Measurements from ENCODE around the gene MEA1. TPM values are rescaled to one million over a fixed set of nuclear protein-coding genes. Genes with fewer than 3 reads are reported as not detected.

MEA1 gene
- total RNA-seq, 1 experiment from 2014 or later = 91.0 TPM

GRCh38 chr6:42973926-42974325 is 39.8 kb downstream of the MEA1 start:
- no peak for DNase-seq (ENCODE audit: low spot score)

GRCh38 chr6:42971746-42972327 is 41.9 kb downstream of the MEA1 start:
- no peak for DNase-seq (ENCODE audit: low spot score)

- peak; percentile 38 for DNase-seq (ENCODE audit: low spot score)
These were observed 42.7 kb downstream of the MEA1 start for GRCh38 chr6:42970871-42971612.

DNA sequence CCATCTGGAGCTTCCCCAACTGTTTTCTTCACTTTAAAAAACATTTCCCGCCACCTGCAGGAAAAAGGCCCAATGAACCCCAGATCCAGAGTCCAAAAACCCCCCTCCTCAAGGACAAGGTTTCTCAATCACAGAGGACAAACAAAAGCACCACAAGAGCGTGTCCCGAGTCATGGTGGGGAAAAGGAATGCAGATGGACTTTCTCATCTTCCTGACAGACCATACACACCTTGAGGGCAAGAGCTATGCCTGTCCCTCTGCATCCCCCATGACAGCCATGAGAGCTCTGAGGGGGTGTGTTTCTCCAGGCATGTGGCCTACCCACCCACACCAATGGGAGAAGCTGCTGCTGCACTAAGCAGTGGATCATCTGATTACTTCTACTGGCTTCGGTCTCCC is 43.8 kb downstream of the MEA1 start:
- DNase-seq (ENCODE audit: low spot score) = no peak

DNA sequence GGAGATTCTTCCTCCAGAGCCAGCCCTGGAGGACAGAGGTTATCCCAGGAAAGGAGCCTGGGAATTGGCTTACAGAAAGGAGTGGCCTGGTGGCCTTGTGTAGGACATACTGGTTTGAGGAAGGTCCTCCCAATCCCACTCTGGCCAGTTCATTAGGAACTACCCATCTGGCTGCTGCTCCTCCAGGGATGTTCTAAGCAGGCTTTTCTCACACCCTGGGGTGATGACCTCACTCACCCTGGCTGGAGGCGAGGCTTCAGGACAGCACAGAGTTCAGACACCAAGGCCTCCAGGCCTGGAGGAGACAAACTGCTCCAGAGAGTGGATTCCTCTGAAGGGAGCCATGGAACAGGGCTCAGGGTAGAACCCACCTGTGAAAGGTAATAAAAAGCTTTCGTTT is 44.3 kb downstream of the MEA1 start:
- no peak for DNase-seq (ENCODE audit: low spot score)

DNA sequence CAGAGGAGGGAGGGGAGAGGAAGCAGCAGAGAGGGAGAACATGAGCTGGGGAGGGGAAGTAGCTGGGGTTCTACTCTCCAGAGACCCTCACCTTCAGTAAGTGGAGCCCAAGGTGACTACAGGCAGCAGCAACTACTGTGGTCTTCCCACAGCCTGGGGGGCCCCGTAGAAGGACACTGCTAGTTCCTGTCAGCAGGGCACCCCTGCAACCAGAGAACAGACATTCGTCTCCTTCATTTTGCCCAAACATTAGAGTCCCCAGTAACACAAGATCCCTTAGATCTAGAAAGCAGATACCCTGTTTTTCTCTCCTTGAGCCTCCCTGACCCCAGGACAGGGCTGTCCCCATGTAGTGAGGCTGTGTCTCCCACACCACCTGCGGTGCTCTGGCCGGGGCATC is 45.0 kb downstream of the MEA1 start:
- DNase-seq (ENCODE audit: low spot score) = no peak

GRCh38 chr6:42968126-42968701 is 45.5 kb downstream of the MEA1 start:
- DNase-seq (ENCODE audit: low spot score) = no peak

DNA sequence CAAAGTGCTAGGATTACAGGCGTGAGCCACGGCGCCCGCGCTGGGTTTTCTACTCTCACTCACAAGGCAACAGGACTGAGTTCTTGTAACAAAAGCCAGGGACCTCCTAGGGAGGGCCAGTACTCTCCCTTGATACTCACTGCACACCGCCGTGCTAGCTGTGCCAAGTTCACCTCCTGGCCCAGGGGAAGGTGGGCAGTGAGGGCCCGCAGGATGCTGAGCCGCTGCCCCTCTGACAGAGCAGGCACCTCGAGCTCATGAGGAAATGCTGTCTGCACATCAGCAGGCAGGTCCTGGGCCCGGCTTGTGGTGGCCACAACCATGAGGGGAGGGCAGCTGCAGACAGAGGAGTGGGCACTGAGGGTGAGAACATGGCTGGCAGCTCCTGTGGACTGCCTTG is 46.5 kb downstream of the MEA1 start:
- no peak for DNase-seq (ENCODE audit: low spot score)

GRCh38 chr6:42966571-42966970 is 47.2 kb downstream of the MEA1 start:
- no peak for DNase-seq (ENCODE audit: low spot score)

GRCh38 chr6:42963855-42964605 is 49.7 kb downstream of the MEA1 start:
- peak; percentile 60 for DNase-seq (ENCODE audit: low spot score)

GRCh38 chr6:42963179-42963854 is 50.4 kb downstream of the MEA1 start:
- DNase-seq (ENCODE audit: low spot score) = no peak

- DNase-seq (ENCODE audit: low spot score) = no peak
These were observed 51.1 kb downstream of the MEA1 start for GRCh38 chr6:42962502-42963178.

GRCh38 chr6:42962096-42962495 is 51.6 kb downstream of the MEA1 start:
- DNase-seq (ENCODE audit: low spot score) = no peak

Other genes starting within 250 kb of the MEA1 start
- 3.6 and 3.9 TPM in 2 replicates for gene BICRAL, start 231.9 kb downstream of the MEA1 start, total RNA-seq (2014; rRNA removed; shearing (Covaris generic))
- 63.6 and 67.1 TPM in 2 replicates for gene RPL7L1, start 134.3 kb downstream of the MEA1 start, total RNA-seq (2014; rRNA removed; shearing (Covaris generic))
- not detected in 2 replicates for gene PTCRA, start 97.9 kb downstream of the MEA1 start, total RNA-seq (2014; rRNA removed; shearing (Covaris generic))
- gene CNPY3, start 84.5 kb downstream of the MEA1 start, total RNA-seq (2014; rRNA removed; shearing (Covaris generic)) = 50.2 and 54.5 TPM in 2 replicates
- not detected in 2 replicates for gene GNMT, start 53.2 kb downstream of the MEA1 start, total RNA-seq (2014; rRNA removed; shearing (Covaris generic))
- gene PEX6, start 34.8 kb downstream of the MEA1 start, total RNA-seq (2014; rRNA removed; shearing (Covaris generic)) = 40.9 and 50.5 TPM in 2 replicates
- gene PPP2R5D, start 29.4 kb downstream of the MEA1 start, total RNA-seq (2014; rRNA removed; shearing (Covaris generic)) = 48.1 and 53.4 TPM in 2 replicates
- gene KLHDC3, start 303 bp upstream of the MEA1 start, total RNA-seq (2014; rRNA removed; shearing (Covaris generic)) = 120 and 126 TPM in 2 replicates
- 76.7 and 82.0 TPM in 2 replicates for gene RRP36, start 7.7 kb upstream of the MEA1 start, total RNA-seq (2014; rRNA removed; shearing (Covaris generic))
- 20.9 and 21.1 TPM in 2 replicates for gene CUL7, start 39.9 kb upstream of the MEA1 start, total RNA-seq (2014; rRNA removed; shearing (Covaris generic))
- 54.4 and 79.1 TPM in 2 replicates for gene MRPL2, start 45.5 kb upstream of the MEA1 start, total RNA-seq (2014; rRNA removed; shearing (Covaris generic))
- gene KLC4, start 45.7 kb upstream of the MEA1 start, total RNA-seq (2014; rRNA removed; shearing (Covaris generic)) = 47.6 and 58.8 TPM in 2 replicates
- gene PTK7, start 62.4 kb upstream of the MEA1 start, total RNA-seq (2014; rRNA removed; shearing (Covaris generic)) = 48.0 and 56.3 TPM in 2 replicates
- gene SRF, start 157.3 kb upstream of the MEA1 start, total RNA-seq (2014; rRNA removed; shearing (Covaris generic)) = 49.2 and 57.4 TPM in 2 replicates
- 13.5 and 17.2 TPM in 2 replicates for gene CUL9, start 168.2 kb upstream of the MEA1 start, total RNA-seq (2014; rRNA removed; shearing (Covaris generic))
- 125 and 130 TPM in 2 replicates for gene DNPH1, start 215.5 kb upstream of the MEA1 start, total RNA-seq (2014; rRNA removed; shearing (Covaris generic))
- 0.73 and 0.79 TPM in 2 replicates for gene TTBK1, start 229.5 kb upstream of the MEA1 start, total RNA-seq (2014; rRNA removed; shearing (Covaris generic))

Data from HT-29 (cell line).